T-cell (primary cell): ENCODE data around the gene STAU1. TPM values are rescaled to one million over a fixed set of nuclear protein-coding genes. Genes with fewer than 3 reads are reported as not detected.
A peak's percentile ranks its signal among the peaks of the same experiment; 100 is the strongest.

Experiments
- ATAC-seq, 4 experiments: fragments of 200-7000 bp in 3 of 4; fragments of 150-1000 bp in 1 of 4; cut with Tn5 transposase; replicated peaks in 1 of 4; 1 replicate in 3 of 4; 2 replicates in 1 of 4; pipeline ENCODE4 v1.10.0; 2021; ENCODE audit warnings: moderate library complexity in 3 of 4, mild to moderate bottlenecking in 2 of 4, moderate number of reproducible peaks in 1 of 4
- CTCF ChIA-PET, 2 donors: fragments of 300-600 bp; sonication (Branson Sonifier 250); formaldehyde crosslinking; loops; one replicate each; lab custom pipeline; 2022; ENCODE audit warnings: antibody characterized with exemption in 2 of 2; lab: Charles Lee
- POLR2A ChIA-PET, 2 donors: fragments of 300-600 bp; sonication (Branson Sonifier 250); formaldehyde crosslinking; loops; one replicate each; lab custom pipeline; 2022; ENCODE audit warnings: antibody characterized with exemption in 2 of 2; lab: Charles Lee
- DNase-seq, 35 experiments: peaks; one replicate each; pipeline versions ENCODE4 v3.0.0 to v3.0.0-alpha.2; 2013 to 2023
- H3K27ac ChIP-seq: one replicate; pipeline ENCODE4 v1.5.1; 2013; ENCODE audit warnings: low read length
- H3K27me3 ChIP-seq, 2 experiments: replicated peaks in 1 of 2; 1 replicate in 1 of 2; 2 replicates in 1 of 2; pipeline versions ENCODE4 v1.6.1 to v1.7.0; 2013; ENCODE audit warnings: low read length in 1 of 2, mixed read lengths in 1 of 2; ENCODE audit not compliant: control insufficient read depth in 2 of 2, insufficient read depth in 2 of 2; ENCODE audit errors: extremely low read depth in 1 of 2
- H3K36me3 ChIP-seq, 2 donors: 1 replicate in 1 of 2; 2 replicates in 1 of 2; pipeline versions ENCODE4 v1.6.1 to v1.7.0; 2013; ENCODE audit warnings: low read length in 1 of 2; ENCODE audit not compliant: control insufficient read depth in 2 of 2, insufficient read depth in 1 of 2; ENCODE audit errors: extremely low read depth in 1 of 2
- H3K4me1 ChIP-seq, 2 experiments: 1 replicate in 1 of 2; 2 replicates in 1 of 2; pipeline versions ENCODE4 v1.6.1 to v1.7.0; 2013; ENCODE audit warnings: low read length in 2 of 2, mixed read lengths in 1 of 2; ENCODE audit not compliant: insufficient read depth in 2 of 2, control insufficient read depth in 1 of 2; ENCODE audit errors: extremely low read depth in 1 of 2
- H3K4me3 ChIP-seq, 2 donors: 1 replicate in 1 of 2; 2 replicates in 1 of 2; pipeline versions ENCODE4 v1.5.1 to v1.7.0; 2013; ENCODE audit warnings: mild to moderate bottlenecking in 2 of 2, low read length in 1 of 2, moderate library complexity in 1 of 2; ENCODE audit not compliant: control insufficient read depth in 1 of 2; ENCODE audit errors: extremely low read depth in 1 of 2
- H3K9me3 ChIP-seq: 2 replicates; pipeline ENCODE4 v1.7.0; 2013
- H3K27ac Mint-ChIP-seq, 2 donors: one replicate each; pipeline ENCODE4 v1.8.0; 2020 to 2021; ENCODE audit warnings: mild to moderate bottlenecking in 2 of 2, mixed read lengths in 2 of 2
- H3K27me3 Mint-ChIP-seq, 2 donors: one replicate each; pipeline ENCODE4 v1.8.0; 2021 to 2022; ENCODE audit warnings: mixed read lengths in 2 of 2
- H3K36me3 Mint-ChIP-seq: one replicate; pipeline ENCODE4 v1.8.0; 2021; ENCODE audit warnings: mixed read lengths
- H3K4me1 Mint-ChIP-seq, 3 donors: one replicate each; pipeline ENCODE4 v1.8.0; 2020 to 2022; ENCODE audit warnings: mixed read lengths in 3 of 3, mild to moderate bottlenecking in 1 of 3
- H3K4me3 Mint-ChIP-seq, 3 donors: one replicate each; pipeline ENCODE4 v1.8.0; 2020 to 2022; ENCODE audit warnings: mild to moderate bottlenecking in 3 of 3, mixed read lengths in 3 of 3, moderate library complexity in 3 of 3
- H3K9me3 Mint-ChIP-seq, 3 donors: one replicate each; pipeline ENCODE4 v1.8.0; 2020 to 2022; ENCODE audit warnings: mixed read lengths in 3 of 3
- WGBS: methylation state at CpG from one replicate; pipeline ENCODE4 v1.1.5; 2013; ENCODE audit warnings: missing lambda C conversion rate; ENCODE audit not compliant: insufficient coverage; 5-methylcytosine and 5-hydroxymethylcytosine counted together
- total RNA-seq, 35 experiments: library from RNA in 6 of 35; stranded (reverse) in 6 of 35; fragments of 120-200 nt in 1 of 35; gene quantifications; one replicate each; pipeline versions ENCODE4 v1.2.1 to v1.2.4 and lab custom pipeline; 2013 to 2026

Gene STAU1
- total RNA-seq, 5 donors from 2014 or later (not counting 1 experiment from before 2014, with no cell fraction given): 39.3 to 52.8 (median 43.6) TPM

DNA sequence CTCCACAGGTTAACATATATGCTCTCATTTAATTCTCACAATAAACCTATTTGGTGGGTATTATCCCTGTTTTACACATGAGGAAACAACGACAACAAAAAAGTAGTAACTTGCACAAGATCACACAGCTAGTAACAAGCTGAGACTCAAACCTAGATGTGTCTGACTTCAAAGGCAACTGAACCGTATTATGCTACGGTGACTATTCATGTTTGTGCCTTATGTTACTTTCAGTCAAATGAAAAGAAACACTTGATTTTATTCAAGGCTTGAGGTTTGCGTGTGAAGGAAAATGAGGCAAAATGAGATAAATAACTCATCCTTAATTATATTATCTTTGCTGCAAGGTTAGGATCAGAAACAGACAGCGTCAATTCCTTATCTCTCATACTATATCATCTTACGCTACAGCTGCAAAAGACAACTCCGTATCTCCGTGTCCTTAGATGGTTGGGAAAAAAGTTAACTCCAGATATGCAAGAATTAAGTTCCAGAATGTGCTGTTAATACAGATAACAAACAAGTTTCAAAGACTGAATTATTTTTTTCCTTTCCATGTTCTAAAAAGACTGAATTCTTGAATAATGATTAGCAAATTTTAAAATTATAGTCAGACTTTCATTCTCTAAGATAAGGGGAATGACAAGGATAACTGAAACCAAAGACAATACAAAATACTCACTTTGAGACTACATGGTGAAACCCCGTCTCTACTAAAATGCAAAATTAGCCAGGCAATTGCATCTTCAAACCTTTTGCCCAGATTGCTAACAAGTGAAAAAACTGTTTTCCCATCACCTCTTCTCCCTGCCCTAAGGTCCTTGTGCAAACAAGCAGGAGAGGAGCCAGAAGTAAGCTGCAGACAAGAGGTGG is 27.8 kb downstream of the STAU1 start:
- Mint-ChIP-seq H3K4me1 (peaks cover 33 to 48% (median 47%) of the 10 kb centered on the region in 3 donors), H3K36me3 (peaks cover 22% of the 10 kb centered on the region), H3K27ac (peak overlapping the region in 1 of 2 donors; percentile 41), H3K4me3 (no peak overlapping the region), H3K27me3 (no peaks in the 10 kb centered on the region), H3K9me3 (no peaks in the 10 kb centered on the region)
- ChIA-PET POLR2A (interaction anchor here in 1 of 2 donors (0.6 kb wide), 1 partner anchor 26 kb away, joined by 3 read pairs; no protein-coding TSS in a partner anchor), CTCF (interaction anchor here in 1 of 2 donors (0.8 kb wide), 1 partner anchor 25 kb away, joined by 3 read pairs; no protein-coding TSS in a partner anchor)
- no peaks in the 10 kb centered on the region for H3K27me3 ChIP-seq
- DNase-seq (no peak), ATAC-seq (no peak)
- no CpG with 5 or more reads among the region's 9 CpGs for WGBS
- no peak overlapping the region for H3K27ac ChIP-seq
- no peaks in the 10 kb centered on the region for H3K9me3 ChIP-seq
- H3K4me3 ChIP-seq: no peak overlapping the region
- H3K4me1 ChIP-seq: peaks cover 0 to 10% of the 10 kb centered on the region in 2 experiments
- H3K36me3 ChIP-seq: peaks cover 3 to 16% of the 10 kb centered on the region in 2 donors

- H3K27ac Mint-ChIP-seq: no peak overlapping the region
- WGBS: 100% methylated on average over 1 of the region's 2 CpGs
These were observed 31.0 kb downstream of the STAU1 start for GRCh38 chr20:49157146-49157545.

GRCh38 chr20:49156481-49156880 is 31.7 kb downstream of the STAU1 start:
- POLR2A ChIA-PET: no interaction called here
- Histone ChIP-seq H3K27me3 (no peaks in the 10 kb centered on the region), H3K9me3 (no peaks in the 10 kb centered on the region), H3K36me3 (peaks cover 0 to 23% of the 10 kb centered on the region in 2 donors), H3K4me3 (no peak overlapping the region), H3K27ac (no peak overlapping the region), H3K4me1 (peaks cover 0 to 4% of the 10 kb centered on the region in 2 experiments)
- H3K27me3 Mint-ChIP-seq: no peaks in the 10 kb centered on the region
- H3K27ac Mint-ChIP-seq: no peak overlapping the region
- H3K9me3 Mint-ChIP-seq: no peaks in the 10 kb centered on the region
- CTCF ChIA-PET: no interaction called here
- peaks cover 20% of the 10 kb centered on the region for H3K36me3 Mint-ChIP-seq
- no peak overlapping the region for H3K4me3 Mint-ChIP-seq
- ATAC-seq (no peak), DNase-seq (no peak)
- peaks cover 28 to 43% (median 41%) of the 10 kb centered on the region in 3 donors for H3K4me1 Mint-ChIP-seq
- WGBS: 100% methylated on average over 1 of the region's 1 CpG

More at GRCh38 chr20:49157146-49157545, 31.0 kb downstream of the STAU1 start:
- ATAC-seq (no peak), DNase-seq (no peak)
- peaks cover 0 to 17% of the 10 kb centered on the region in 2 donors for H3K36me3 ChIP-seq
- peaks cover 35 to 49% (median 47%) of the 10 kb centered on the region in 3 donors for H3K4me1 Mint-ChIP-seq
- no peaks in the 10 kb centered on the region for H3K9me3 ChIP-seq
- ChIA-PET CTCF (no interaction called here), POLR2A (interaction anchor here in 1 of 2 donors (0.6 kb wide), 1 partner anchor 128 kb away, joined by 3 read pairs; no protein-coding TSS in a partner anchor)
- H3K27ac ChIP-seq: no peak overlapping the region
- H3K4me1 ChIP-seq: peaks cover 0 to 7% of the 10 kb centered on the region in 2 experiments
- H3K36me3 Mint-ChIP-seq: peaks cover 24% of the 10 kb centered on the region
- H3K27me3 ChIP-seq: no peaks in the 10 kb centered on the region
- H3K4me3 Mint-ChIP-seq: no peak overlapping the region
- H3K27me3 Mint-ChIP-seq: no peaks in the 10 kb centered on the region
- no peaks in the 10 kb centered on the region for H3K9me3 Mint-ChIP-seq
- H3K4me3 ChIP-seq: no peak overlapping the region

GRCh38 chr20:49151436-49151835 is 36.7 kb downstream of the STAU1 start:
- no peak overlapping the region for H3K4me3 ChIP-seq
- no peaks in the 10 kb centered on the region for H3K9me3 Mint-ChIP-seq
- no peak overlapping the region for H3K27ac ChIP-seq
- H3K27me3 Mint-ChIP-seq: no peaks in the 10 kb centered on the region
- ATAC-seq: no peak
- DNase-seq: no peak
- H3K27ac Mint-ChIP-seq: no peak overlapping the region
- WGBS: 98% methylated on average over 4 of the region's 6 CpGs
- peaks cover 5 to 48% of the 10 kb centered on the region in 2 donors for H3K36me3 ChIP-seq
- no peaks in the 10 kb centered on the region for H3K9me3 ChIP-seq
- peaks cover 23 to 30% (median 25%) of the 10 kb centered on the region in 3 donors for H3K4me1 Mint-ChIP-seq
- POLR2A ChIA-PET: interaction anchor here (0.5 to 1.0 kb wide), 7 partner anchors 14 to 663 kb away, joined by 3 to 14 read pairs (median 6); no protein-coding TSS in a partner anchor
- H3K4me1 ChIP-seq: no peaks in the 10 kb centered on the region
- CTCF ChIA-PET: interaction anchor here in 1 of 2 donors (0.7 kb wide), 1 partner anchor 353 kb away, joined by 4 read pairs; no protein-coding TSS in a partner anchor
- peaks cover 37% of the 10 kb centered on the region for H3K36me3 Mint-ChIP-seq
- H3K4me3 Mint-ChIP-seq: no peak overlapping the region
- no peaks in the 10 kb centered on the region for H3K27me3 ChIP-seq

DNA sequence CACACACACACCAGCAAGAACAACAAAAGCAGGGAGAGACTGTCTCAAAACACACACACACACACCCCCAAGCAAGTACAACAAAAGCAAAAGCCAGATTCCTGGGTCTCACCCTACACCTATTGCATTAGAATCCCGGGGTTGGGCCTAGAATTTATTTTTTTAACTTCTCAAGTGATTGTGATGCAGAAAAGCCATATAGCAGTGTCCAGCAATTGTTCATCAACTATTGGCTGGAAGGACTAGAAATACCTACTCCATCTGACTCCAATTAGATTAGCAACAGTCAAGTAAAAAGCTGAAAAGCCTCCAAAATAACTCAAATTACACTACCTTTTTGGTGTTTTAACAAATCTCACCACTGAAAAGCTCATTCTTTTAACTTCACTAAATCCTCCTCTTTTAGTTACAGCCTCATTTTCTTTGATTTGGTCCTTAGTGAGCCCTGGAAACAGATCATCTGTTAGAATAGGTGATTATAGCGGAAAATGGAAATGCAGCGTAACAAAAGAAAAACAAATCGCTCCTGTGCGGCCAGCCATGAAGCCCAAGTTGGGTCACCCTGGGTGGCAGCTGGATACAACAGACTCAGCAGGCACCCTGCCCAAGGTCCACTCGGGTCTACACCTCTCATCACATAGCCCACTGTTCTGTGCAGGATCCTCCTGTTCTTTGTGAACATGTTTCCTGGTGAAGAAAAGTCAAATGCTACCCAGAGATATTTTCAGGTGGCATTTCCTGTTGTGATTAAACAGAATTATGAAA is 38.7 kb downstream of the STAU1 start:
- Mint-ChIP-seq H3K36me3 (peaks cover 34% of the 10 kb centered on the region), H3K27me3 (no peaks in the 10 kb centered on the region), H3K4me3 (no peak overlapping the region), H3K4me1 (peaks cover 14 to 19% (median 16%) of the 10 kb centered on the region in 3 donors), H3K27ac (no peak overlapping the region), H3K9me3 (no peaks in the 10 kb centered on the region)
- H3K4me3 ChIP-seq: no peak overlapping the region
- no peak for ATAC-seq
- peaks cover 5 to 56% of the 10 kb centered on the region in 2 donors for H3K36me3 ChIP-seq
- no CpG with 5 or more reads among the region's 6 CpGs for WGBS
- POLR2A ChIA-PET: interaction anchor here in 1 of 2 donors (0.5 to 0.6 kb wide), 2 partner anchors 37 to 67 kb away, joined by 3 to 12 read pairs; no protein-coding TSS in a partner anchor
- H3K27me3 ChIP-seq: no peaks in the 10 kb centered on the region
- no peak for DNase-seq
- H3K4me1 ChIP-seq: no peaks in the 10 kb centered on the region
- H3K9me3 ChIP-seq: no peaks in the 10 kb centered on the region
- no peak overlapping the region for H3K27ac ChIP-seq
- CTCF ChIA-PET: interaction anchor here in 1 of 2 donors (0.6 kb wide), 5 partner anchors 15 to 105 kb away, joined by 3 read pairs; no protein-coding TSS in a partner anchor
